HG03558 (cell line): ENCODE results near the gene ZNF80.
A peak's percentile ranks its signal among the peaks of the same experiment; 100 is the strongest.
"Not testable (repeated sequence)": the region's sequence is repeated elsewhere in the genome, so short reads cannot be mapped to it uniquely, and the experiment has no call there.

Experiments used
- ATAC-seq: cut with Tn5 transposase; IDR thresholded peaks from one replicate; pipeline ENCODE4 v1.9.1; 2021; ENCODE audit warnings: moderate number of reproducible peaks; ENCODE audit not compliant: unreplicated experiment; ENCODE audit errors: extremely low read depth

Gene ZNF80

GRCh38 chr3:114237478-114237877, at the start of gene ZNF80:
ZNF80 (minus strand) TSS chr3:114237578; CDS start chr3:114237074, 504 bp downstream.
- ATAC-seq = not testable (repeated sequence)

DNA sequence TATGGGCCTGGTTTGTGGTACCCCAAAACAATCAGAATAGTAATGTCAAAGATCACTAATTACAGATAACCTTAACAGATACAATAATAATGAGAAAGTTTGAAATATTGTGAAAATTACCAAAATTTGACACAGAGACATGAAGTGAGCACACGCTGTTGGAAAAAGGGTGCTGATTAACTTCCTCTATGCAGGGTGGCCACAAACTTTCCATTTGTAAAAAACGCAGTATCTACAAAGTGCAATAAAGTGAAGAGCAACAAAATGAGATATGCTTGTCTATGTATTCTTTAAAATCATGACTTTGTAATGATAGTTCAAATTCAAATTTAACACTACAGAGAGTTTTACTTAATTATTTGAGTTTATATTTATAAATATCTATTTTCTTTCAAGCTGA, 48.9 kb upstream of the ZNF80 start:
- no peak for ATAC-seq

- no peak for ATAC-seq
Observed at GRCh38 chr3:114285648-114286230, 48.4 kb upstream of the ZNF80 start.

DNA sequence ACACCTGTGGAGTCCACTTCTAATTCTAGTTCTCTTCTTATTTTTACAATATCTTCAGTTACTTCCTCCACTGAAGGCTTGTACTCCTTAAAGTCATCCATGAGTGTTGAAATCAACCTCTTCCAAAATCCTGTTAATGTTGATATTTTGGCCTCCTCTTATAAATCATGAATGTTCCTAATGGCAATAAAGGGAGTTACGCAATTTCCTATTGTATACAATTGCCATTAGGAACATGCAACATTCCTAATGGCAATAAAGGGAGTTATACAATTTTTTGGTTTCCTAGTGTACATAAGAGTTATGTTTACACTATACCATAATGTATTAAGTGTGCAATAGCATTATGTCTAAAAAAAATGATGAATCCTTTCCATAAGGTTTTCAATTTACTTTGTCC, 47.3 kb upstream of the ZNF80 start:
- no peak for ATAC-seq

DNA sequence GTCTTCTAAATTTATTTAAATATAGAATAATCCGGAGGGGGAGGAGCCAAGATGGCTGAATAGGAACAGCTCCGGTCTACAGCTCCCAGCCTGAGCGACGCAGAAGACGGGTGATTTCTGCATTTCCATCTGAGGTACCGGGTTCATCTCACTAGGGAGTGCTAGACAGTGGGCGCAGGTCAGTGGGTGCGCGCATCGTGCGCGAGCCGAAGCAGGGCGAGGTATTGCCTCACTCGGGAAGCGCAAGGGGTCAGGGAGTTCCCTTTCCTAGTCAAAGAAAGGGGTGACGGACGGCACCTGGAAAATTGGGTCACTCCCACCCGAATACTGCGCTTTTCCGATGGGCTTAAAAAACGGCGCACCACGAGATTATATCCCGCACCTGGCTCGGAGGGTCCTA, 39.5 kb upstream of the ZNF80 start:
- not testable (repeated sequence) for ATAC-seq

- ATAC-seq = no peak
Observed at GRCh38 chr3:114274929-114275328, 37.6 kb upstream of the ZNF80 start.

- ATAC-seq = no peak
Observed at GRCh38 chr3:114272271-114272670, 34.9 kb upstream of the ZNF80 start.

DNA sequence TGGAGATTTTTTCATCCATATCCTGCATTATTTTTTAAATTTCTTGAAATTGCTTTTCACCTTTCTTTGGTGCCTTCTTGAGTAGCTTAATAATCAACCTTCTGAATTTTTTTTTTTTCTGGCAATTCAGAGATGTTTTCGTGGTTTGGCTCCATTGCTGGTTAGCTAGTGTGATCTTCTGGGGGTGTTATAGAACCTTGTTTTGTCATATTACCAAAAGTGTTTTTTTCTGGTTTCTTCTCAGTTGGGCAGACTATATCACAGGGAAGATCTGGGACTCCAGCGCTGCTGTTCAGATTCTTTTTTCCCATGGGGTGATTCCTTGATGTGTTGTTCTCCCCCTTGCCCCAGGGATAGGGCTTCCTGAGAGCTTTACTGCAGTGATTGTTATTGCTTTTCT, 32.6 kb upstream of the ZNF80 start:
- no peak for ATAC-seq

DNA sequence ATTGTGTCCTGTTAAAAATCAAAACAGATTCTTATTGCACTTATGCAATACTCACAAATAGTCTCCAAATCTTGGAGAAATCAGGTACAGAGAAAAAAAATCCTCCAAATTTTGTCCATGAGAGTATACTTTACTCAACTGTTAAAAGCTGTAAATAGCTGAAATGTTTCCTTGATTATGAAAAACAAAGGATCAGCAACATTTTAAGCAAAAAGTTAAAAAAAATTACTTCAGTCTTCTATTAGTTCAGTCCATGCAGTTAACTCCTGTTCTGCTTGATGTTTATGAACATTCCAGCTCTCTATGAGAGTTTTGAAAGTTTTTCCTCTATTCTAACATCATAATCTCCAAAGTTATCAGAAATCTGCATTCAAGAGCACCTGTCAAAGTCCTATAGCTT, 22.8 kb upstream of the ZNF80 start:
- no peak for ATAC-seq

- no peak for ATAC-seq
Observed at GRCh38 chr3:114259566-114259965, 22.2 kb upstream of the ZNF80 start.

- ATAC-seq = no peak
Observed at GRCh38 chr3:114253505-114253904, 16.1 kb upstream of the ZNF80 start.

DNA sequence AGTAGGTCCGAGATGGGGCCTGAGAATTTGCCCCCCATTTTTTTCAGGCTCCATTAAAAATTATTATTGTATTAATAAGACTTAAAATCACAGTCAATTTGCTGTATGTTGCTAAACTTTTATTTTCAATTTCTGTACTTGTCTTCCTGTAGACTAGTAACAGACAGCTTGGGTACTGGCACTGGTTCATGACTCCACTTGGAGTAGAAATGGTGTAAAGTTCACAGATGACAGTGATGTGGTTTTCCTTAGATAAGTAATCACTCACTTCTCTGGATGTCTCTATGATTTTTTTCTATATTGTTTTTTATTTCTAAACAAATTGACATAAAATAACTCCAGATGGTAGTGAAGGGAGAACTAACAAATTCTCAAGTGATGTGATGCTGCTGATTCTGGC, 15.6 kb upstream of the ZNF80 start:
- ATAC-seq = no peak

- ATAC-seq = peak; percentile 98
Observed at GRCh38 chr3:114242947-114243346, 5.6 kb upstream of the ZNF80 start.

GRCh38 chr3:114241262-114241661, 3.9 kb upstream of the ZNF80 start:
- no peak for ATAC-seq

DNA sequence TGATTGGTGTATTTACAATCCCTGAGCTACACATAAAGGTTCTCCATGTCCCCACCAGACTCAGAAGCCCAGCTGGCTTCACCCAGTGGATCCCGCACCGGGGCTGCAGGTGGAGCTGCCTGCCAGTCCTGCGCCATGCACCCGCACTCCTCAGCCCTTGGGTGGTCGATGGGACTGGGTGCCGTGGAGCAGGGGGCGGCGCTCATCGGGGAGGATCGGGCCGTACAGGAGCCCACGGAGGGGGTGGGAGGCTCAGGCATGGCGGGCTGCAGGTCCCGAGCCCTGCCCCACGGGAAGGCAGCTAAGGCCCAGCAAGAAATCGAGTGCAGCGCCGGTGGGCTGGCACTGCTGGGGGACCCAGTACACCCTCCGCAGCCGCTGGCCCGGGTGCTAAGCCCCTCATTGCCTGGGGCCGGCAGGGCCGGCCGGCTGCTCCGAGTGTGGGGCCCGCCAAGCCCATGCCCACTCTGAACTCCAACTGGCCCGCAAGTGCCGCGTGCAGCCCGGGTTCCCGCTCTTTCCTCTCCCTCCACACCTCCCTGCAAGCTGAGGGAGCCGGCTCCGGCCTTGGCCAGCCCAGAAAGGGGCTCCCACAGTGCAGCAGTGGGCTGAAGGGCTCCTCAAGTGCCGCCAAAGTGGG, 888 bp upstream of the ZNF80 start:
- ATAC-seq = not testable (repeated sequence)

- no peak for ATAC-seq
Observed at GRCh38 chr3:114235431-114235830, 1.9 kb downstream of the ZNF80 start.

DNA sequence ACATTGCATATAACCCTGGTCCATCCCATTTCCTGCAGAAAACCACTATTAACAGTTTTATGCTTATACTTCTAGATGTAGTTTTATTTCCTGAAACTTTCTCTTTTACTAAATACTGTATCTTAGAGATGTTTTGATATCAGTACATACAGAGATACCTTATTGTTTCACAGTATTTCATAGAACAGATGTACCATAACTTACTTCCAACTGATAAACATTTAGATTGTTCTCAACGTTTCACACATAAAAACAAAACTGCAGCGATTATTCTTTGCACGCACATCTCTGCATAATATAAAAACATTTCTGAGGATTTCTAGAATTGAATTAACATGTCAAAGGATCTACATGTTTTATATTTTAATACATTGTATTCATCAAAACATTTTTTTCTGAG, 2.6 kb downstream of the ZNF80 start:
- no peak for ATAC-seq

GRCh38 chr3:114231616-114232015, 5.8 kb downstream of the ZNF80 start:
- ATAC-seq = no peak

DNA sequence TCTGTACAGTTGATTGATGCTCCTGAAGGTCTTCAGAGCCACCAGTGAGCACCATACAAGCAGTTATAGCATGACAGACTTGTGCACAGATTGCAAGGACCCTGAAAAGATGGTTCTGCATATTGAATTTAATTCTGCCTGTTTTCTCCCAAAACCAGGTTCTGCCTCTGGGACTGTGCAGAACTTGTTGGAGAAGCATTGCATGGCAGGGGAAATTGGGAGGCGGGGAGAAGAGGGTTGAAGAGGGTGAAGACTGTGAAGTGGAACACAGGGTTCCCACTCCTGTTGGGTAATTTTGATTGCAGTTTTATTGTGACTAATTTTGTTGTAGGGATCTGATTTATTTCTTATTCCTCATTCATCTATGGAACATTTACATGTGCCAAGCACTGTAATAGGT, 10.3 kb downstream of the ZNF80 start:
- no peak for ATAC-seq

- ATAC-seq = no peak
Observed at GRCh38 chr3:114226313-114226712, 11.1 kb downstream of the ZNF80 start.

GRCh38 chr3:114223143-114223542, 14.2 kb downstream of the ZNF80 start:
- peak; percentile 81 for ATAC-seq

DNA sequence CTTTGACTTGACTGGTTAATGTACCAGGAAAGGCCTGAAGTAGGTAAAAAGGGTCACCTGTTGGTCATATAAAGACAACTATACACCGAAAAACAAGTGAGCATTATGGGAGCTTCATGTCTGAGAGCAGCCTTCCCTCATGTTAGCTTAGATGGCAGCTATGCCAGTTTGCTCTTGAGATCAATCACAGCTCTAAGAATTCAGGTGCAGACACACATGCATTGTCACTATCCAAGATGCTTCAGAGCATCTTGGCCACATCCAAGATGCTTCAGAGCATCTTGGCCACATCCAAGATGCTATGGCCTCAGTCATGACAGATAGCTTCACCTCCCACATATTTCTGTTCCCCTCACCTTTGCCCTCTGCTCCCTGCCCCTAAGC, 15.5 kb downstream of the ZNF80 start:
- no peak for ATAC-seq
